ENCODE data around the gene MYOT. TPM values are rescaled to one million over a fixed set of nuclear protein-coding genes. Genes with fewer than 3 reads are reported as not detected.

The MYOT gene
- total and polyA plus RNA-seq, 2 of the 4 experiments (the other 2 are of a cell fraction): not detected

DNA sequence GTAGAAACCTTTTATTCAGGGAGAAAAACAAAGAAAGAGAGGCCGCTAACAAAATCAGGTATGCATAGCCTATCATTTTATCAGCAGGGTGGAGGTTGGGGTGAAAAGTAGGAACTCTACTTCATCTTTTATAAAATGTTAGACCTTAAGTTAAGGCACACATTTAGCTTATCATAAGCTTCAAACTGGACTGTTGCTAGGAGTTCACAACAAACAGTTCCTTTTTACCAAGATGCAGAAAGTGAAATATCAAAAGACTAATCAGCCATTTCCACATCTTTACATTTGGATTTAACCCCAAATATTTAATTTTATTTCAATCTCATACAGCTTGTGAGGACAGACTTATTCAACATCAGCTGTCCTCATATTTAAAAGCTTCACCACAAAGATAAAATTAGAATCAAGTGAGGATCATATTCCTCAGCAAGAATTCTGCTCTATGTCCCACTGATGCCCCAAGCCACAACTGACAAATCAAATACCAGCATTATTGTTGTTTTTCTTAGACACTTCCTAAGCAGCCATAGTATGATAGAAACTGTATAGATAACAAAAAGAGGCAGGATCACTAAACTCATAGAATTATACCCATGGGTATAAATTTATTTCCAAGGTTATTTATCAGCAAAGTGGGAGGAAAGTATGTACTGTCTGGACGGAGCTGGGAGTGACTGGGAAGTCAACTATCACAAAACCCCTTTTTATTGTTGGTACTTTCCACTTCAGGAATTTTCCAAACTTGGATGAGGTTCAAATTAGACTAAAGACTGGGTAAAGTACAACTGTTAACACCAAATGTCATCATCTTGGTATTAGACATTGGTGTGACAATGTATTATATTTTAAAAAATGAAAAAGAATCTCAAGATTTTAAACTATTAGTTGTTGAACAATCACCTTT is 29.9 kb upstream of the MYOT start:
- Histone ChIP-seq H4K91ac (ENCODE audit: insufficient read depth, low read depth, low read length) (no peak overlapping the region), H4K5ac (ENCODE audit: low read depth, low read length) (no peak overlapping the region), H2BK20ac (ENCODE audit: low read depth, low read length) (no peak overlapping the region), H2AFZ (replicated peaks; ENCODE audit: low read length, poor library complexity) (no peak overlapping the region), H2AK9ac (replicated peaks; ENCODE audit: low read depth, low read length, poor library complexity) (no peak overlapping the region), H3K79me1 (ENCODE audit: low read depth in 1 of 2, low read length in 2 of 2) (no peaks in the 10 kb centered on the region), H2AK5ac (ENCODE audit: low read depth, low read length) (no peak overlapping the region), H2BK5ac (ENCODE audit: low read depth, low read length, poor library complexity, severe bottlenecking) (no peak overlapping the region), H3K9me3 (ENCODE audit: control insufficient read depth, insufficient read depth, low read length) (no peaks in the 10 kb centered on the region), H3K36me3 (ENCODE audit: control insufficient read depth, insufficient read depth, low read length) (no peaks in the 10 kb centered on the region), H3K18ac (ENCODE audit: low read depth, low read length) (no peak overlapping the region), H3K4ac (ENCODE audit: low read depth, low read length) (no peak overlapping the region), H3K9ac (ENCODE audit: low read depth, low read length) (no peak overlapping the region), H2BK15ac (ENCODE audit: low read depth, low read length) (no peak overlapping the region), H4K8ac (ENCODE audit: low read depth in 2 of 2, low read length in 2 of 2) (no peak overlapping the region), H3K9me1 (ENCODE audit: insufficient read depth, low read length) (no peaks in the 10 kb centered on the region), H3K56ac (ENCODE audit: extremely low read depth, insufficient read depth, low read length) (no peak overlapping the region), H3K4me1 (ENCODE audit: control insufficient read depth, insufficient read depth, low read length) (no peaks in the 10 kb centered on the region), H2BK120ac (ENCODE audit: low read depth, low read length) (no peak overlapping the region), H4K20me1 (ENCODE audit: insufficient read depth, low read length) (no peaks in the 10 kb centered on the region), H3K4me3 (ENCODE audit: insufficient read depth, low read depth, low read length) (no peak overlapping the region), H3K27ac (ENCODE audit: insufficient read depth, low read length) (no peak overlapping the region), H3K23ac (ENCODE audit: low read depth, low read length) (no peak overlapping the region), H3K27me3 (ENCODE audit: control insufficient read depth, insufficient read depth, low read length) (no peaks in the 10 kb centered on the region; the same call in 1 of the 2 replicates), H3K14ac (replicated peaks; ENCODE audit: low read depth, low read length) (no peak overlapping the region), H3K4me2 (ENCODE audit: low read depth, low read length) (no peak overlapping the region)
- WGBS, 2 experiments (ENCODE audit: extremely low coverage in 2 of 2, insufficient read length in 1 of 2): no CpG with 5 or more reads among the region's 2 CpGs
- ChIA-PET POLR2A (ENCODE audit: unreplicated experiment) (no interaction called here), CTCF (interaction anchor here (0.6 kb wide), 1 partner anchor 36 kb away, joined by 3 read pairs; no protein-coding TSS in a partner anchor)
- intact Hi-C loops (cut with micrococcal nuclease): no loop called here
- dilution Hi-C loops (cut with HindIII; ENCODE audit: low sequenced_read_pairs, unreplicated experiment): no loop called here
- in situ Hi-C loops (cut with MboI; ENCODE audit: low sequenced_read_pairs): no loop called here
- DNase-seq (no peak), ATAC-seq (ENCODE audit: low read depth) (no peak)
- no TSS peak for BruUV-seq (replicated peaks)
- TF ChIP-seq MAFK (IDR thresholded peaks at IDR 0.05; ENCODE audit: low read depth, low read length) (no peak), MAZ (IDR thresholded peaks at IDR 0.05; ENCODE audit: borderline replicate concordance, low read depth, low read length) (no peak), BHLHE40 (IDR thresholded peaks at IDR 0.05; ENCODE audit: low read depth, low read length) (no peak), CEBPB (IDR thresholded peaks at IDR 0.05; ENCODE audit: low read depth, low read length) (no peak), MXI1 (IDR thresholded peaks at IDR 0.05; ENCODE audit: borderline replicate concordance, low read depth, low read length) (no peak), SMC3 (IDR thresholded peaks at IDR 0.05; ENCODE audit: low read depth, low read length) (no peak), NFE2L2 (IDR thresholded peaks at IDR 0.05; ENCODE audit: low read depth, low read length) (no peak), FOS (IDR thresholded peaks at IDR 0.05; ENCODE audit: low read depth, low read length) (no peak), RFX5 (IDR thresholded peaks at IDR 0.05; ENCODE audit: low read depth, low read length) (no peak), RAD21 (IDR thresholded peaks at IDR 0.05; ENCODE audit: low read length) (no peak), RCOR1 (IDR thresholded peaks at IDR 0.05; ENCODE audit: insufficient replicate concordance, low read length) (no peak), POLR2A (IDR thresholded peaks at IDR 0.05; ENCODE audit: low read depth, low read length) (no peak)
- TF ChIP-seq, protein P1, sequence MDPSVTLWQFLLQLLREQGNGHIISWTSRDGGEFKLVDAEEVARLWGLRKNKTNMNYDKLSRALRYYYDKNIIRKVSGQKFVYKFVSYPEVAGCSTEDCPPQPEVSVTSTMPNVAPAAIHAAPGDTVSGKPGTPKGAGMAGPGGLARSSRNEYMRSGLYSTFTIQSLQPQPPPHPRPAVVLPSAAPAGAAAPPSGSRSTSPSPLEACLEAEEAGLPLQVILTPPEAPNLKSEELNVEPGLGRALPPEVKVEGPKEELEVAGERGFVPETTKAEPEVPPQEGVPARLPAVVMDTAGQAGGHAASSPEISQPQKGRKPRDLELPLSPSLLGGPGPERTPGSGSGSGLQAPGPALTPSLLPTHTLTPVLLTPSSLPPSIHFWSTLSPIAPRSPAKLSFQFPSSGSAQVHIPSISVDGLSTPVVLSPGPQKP (IDR thresholded peaks at IDR 0.05; ENCODE audit: borderline replicate concordance, low read depth, low read length): no peak
- TF ChIP-seq, protein P2, sequence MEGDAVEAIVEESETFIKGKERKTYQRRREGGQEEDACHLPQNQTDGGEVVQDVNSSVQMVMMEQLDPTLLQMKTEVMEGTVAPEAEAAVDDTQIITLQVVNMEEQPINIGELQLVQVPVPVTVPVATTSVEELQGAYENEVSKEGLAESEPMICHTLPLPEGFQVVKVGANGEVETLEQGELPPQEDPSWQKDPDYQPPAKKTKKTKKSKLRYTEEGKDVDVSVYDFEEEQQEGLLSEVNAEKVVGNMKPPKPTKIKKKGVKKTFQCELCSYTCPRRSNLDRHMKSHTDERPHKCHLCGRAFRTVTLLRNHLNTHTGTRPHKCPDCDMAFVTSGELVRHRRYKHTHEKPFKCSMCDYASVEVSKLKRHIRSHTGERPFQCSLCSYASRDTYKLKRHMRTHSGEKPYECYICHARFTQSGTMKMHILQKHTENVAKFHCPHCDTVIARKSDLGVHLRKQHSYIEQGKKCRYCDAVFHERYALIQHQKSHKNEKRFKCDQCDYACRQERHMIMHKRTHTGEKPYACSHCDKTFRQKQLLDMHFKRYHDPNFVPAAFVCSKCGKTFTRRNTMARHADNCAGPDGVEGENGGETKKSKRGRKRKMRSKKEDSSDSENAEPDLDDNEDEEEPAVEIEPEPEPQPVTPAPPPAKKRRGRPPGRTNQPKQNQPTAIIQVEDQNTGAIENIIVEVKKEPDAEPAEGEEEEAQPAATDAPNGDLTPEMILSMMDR (conservative IDR thresholded peaks at IDR 0.05; ENCODE audit: low read depth, low read length): no peak
- TF ChIP-seq, protein P3, sequence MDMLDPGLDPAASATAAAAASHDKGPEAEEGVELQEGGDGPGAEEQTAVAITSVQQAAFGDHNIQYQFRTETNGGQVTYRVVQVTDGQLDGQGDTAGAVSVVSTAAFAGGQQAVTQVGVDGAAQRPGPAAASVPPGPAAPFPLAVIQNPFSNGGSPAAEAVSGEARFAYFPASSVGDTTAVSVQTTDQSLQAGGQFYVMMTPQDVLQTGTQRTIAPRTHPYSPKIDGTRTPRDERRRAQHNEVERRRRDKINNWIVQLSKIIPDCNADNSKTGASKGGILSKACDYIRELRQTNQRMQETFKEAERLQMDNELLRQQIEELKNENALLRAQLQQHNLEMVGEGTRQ (IDR thresholded peaks at IDR 0.05; ENCODE audit: low read depth, low read length): no peak
